CD4-positive, alpha-beta T cell treated with Interleukin-10 for 1 hour (primary cell): ENCODE data around the gene LRTM2.

Source experiments
- DNase-seq: peaks from one replicate; pipeline ENCODE4 v3.0.0-alpha.2; 2020

Gene LRTM2

GRCh38 chr12:1820191-1820895 is at the start of gene LRTM2:
LRTM2 (plus strand) TSS chr12:1820565; CDS start chr12:1828149, 7,584 bp downstream.
- no peak for DNase-seq

GRCh38 chr12:1773937-1774655 is 46.3 kb upstream of the LRTM2 start:
- DNase-seq: no peak

GRCh38 chr12:1776170-1776921 is 44.0 kb upstream of the LRTM2 start:
- DNase-seq: no peak

- DNase-seq: no peak
Observed at GRCh38 chr12:1777798-1778197, 42.6 kb upstream of the LRTM2 start.

- no peak for DNase-seq
Observed at GRCh38 chr12:1778911-1779310, 41.5 kb upstream of the LRTM2 start.

GRCh38 chr12:1779783-1780182 is 40.6 kb upstream of the LRTM2 start:
- no peak for DNase-seq

- no peak for DNase-seq
Observed at GRCh38 chr12:1781772-1782171, 38.6 kb upstream of the LRTM2 start.

GRCh38 chr12:1782215-1782614 is 38.1 kb upstream of the LRTM2 start:
- no peak for DNase-seq

- no peak for DNase-seq
Observed at GRCh38 chr12:1787714-1788113, 32.7 kb upstream of the LRTM2 start.

- DNase-seq: no peak
Observed at GRCh38 chr12:1790444-1790843, 29.9 kb upstream of the LRTM2 start.

GRCh38 chr12:1791104-1791841 is 29.1 kb upstream of the LRTM2 start:
- peak; percentile 78 for DNase-seq

GRCh38 chr12:1792406-1792805 is 28.0 kb upstream of the LRTM2 start:
- DNase-seq: no peak

- DNase-seq: no peak
Observed at GRCh38 chr12:1793426-1794210, 26.7 kb upstream of the LRTM2 start.

GRCh38 chr12:1794440-1795090 is 25.8 kb upstream of the LRTM2 start:
- no peak for DNase-seq

GRCh38 chr12:1795221-1795784 is 25.1 kb upstream of the LRTM2 start:
- DNase-seq: no peak

GRCh38 chr12:1795785-1796514 is 24.4 kb upstream of the LRTM2 start:
- DNase-seq: peak; percentile 94

GRCh38 chr12:1796515-1797010 is 23.8 kb upstream of the LRTM2 start:
- DNase-seq: peak; percentile 43

GRCh38 chr12:1797011-1797901 is 23.1 kb upstream of the LRTM2 start:
- peak; percentile 64 for DNase-seq

GRCh38 chr12:1797991-1798640 is 22.2 kb upstream of the LRTM2 start:
- DNase-seq: no peak
